Chondrocyte (in vitro differentiated cells): ENCODE measurements around the gene RPL18. TPM values are rescaled to one million over a fixed set of nuclear protein-coding genes. Genes with fewer than 3 reads are reported as not detected.

Experiments
- DNase-seq: peaks from one replicate; pipeline ENCODE4 v3.0.0; 2021; ENCODE audit warnings: mixed read lengths, low spot score
- H3K27ac Mint-ChIP-seq: one replicate; pipeline ENCODE4 v1.8.0; 2021; ENCODE audit warnings: mild to moderate bottlenecking, moderate library complexity, mixed read lengths; ENCODE audit not compliant: unreplicated experiment
- H3K27me3 Mint-ChIP-seq: 2 replicates; pipeline ENCODE4 v1.8.0; 2021; ENCODE audit warnings: low read depth, mixed read lengths
- H3K36me3 Mint-ChIP-seq: 2 replicates; pipeline ENCODE4 v1.8.0; 2021; ENCODE audit warnings: low read depth, mixed read lengths
- H3K4me1 Mint-ChIP-seq: 2 replicates; pipeline ENCODE4 v1.8.0; 2021; ENCODE audit warnings: low read depth, mild to moderate bottlenecking, mixed read lengths
- H3K4me3 Mint-ChIP-seq: one replicate; pipeline ENCODE4 v1.8.0; 2021; ENCODE audit warnings: mild to moderate bottlenecking, moderate library complexity, mixed read lengths; ENCODE audit not compliant: unreplicated experiment
- H3K9me3 Mint-ChIP-seq: 2 replicates; pipeline ENCODE4 v1.8.0; 2021; ENCODE audit warnings: low read depth, mixed read lengths
- CTCF ChIP-seq: fragments of 200-600 bp; sonication (generic); IDR thresholded peaks from 2 replicates; pipeline ENCODE4 v1.5.0; 2021; ENCODE audit warnings: antibody characterized with exemption, mild to moderate bottlenecking, moderate library complexity
- total RNA-seq: library from RNA; stranded (reverse); gene quantifications from 3 replicates; pipeline ENCODE4 v1.2.1, GENCODE V29; 2021

The RPL18 gene
- total RNA-seq, 1 donor from 2014 or later = 753 TPM

- Mint-ChIP-seq H3K9me3 (no peaks in the 10 kb centered on the region), H3K4me3 (no peak overlapping the region), H3K27me3 (no peaks in the 10 kb centered on the region), H3K27ac (no peak overlapping the region), H3K36me3 (no peaks in the 10 kb centered on the region), H3K4me1 (peaks cover 10% of the 10 kb centered on the region)
- no peak for DNase-seq
- no peak for TF ChIP-seq CTCF
Observed at GRCh38 chr19:48575931-48576622, 42.9 kb downstream of the RPL18 start.

- DNase-seq = no peak
- Mint-ChIP-seq H3K27ac (no peak overlapping the region), H3K27me3 (no peaks in the 10 kb centered on the region), H3K36me3 (no peaks in the 10 kb centered on the region), H3K9me3 (no peaks in the 10 kb centered on the region), H3K4me1 (peaks cover 15% of the 10 kb centered on the region), H3K4me3 (no peak overlapping the region)
- TF ChIP-seq CTCF = no peak
Observed at GRCh38 chr19:48573163-48573505, 45.8 kb downstream of the RPL18 start.

GRCh38 chr19:48571378-48572162, 47.4 kb downstream of the RPL18 start:
- H3K4me1 Mint-ChIP-seq = peaks cover 19% of the 10 kb centered on the region
- no peak overlapping the region for H3K4me3 Mint-ChIP-seq
- H3K27ac Mint-ChIP-seq = no peak overlapping the region
- TF ChIP-seq CTCF = no peak
- no peaks in the 10 kb centered on the region for H3K36me3 Mint-ChIP-seq
- no peaks in the 10 kb centered on the region for H3K27me3 Mint-ChIP-seq
- H3K9me3 Mint-ChIP-seq = no peaks in the 10 kb centered on the region
- no peak for DNase-seq

- Mint-ChIP-seq H3K27ac (no peak overlapping the region), H3K4me3 (no peak overlapping the region), H3K9me3 (no peaks in the 10 kb centered on the region), H3K36me3 (no peaks in the 10 kb centered on the region), H3K4me1 (peaks cover 21% of the 10 kb centered on the region), H3K27me3 (no peaks in the 10 kb centered on the region)
- no peak for TF ChIP-seq CTCF
- no peak for DNase-seq
Observed at GRCh38 chr19:48569814-48570213, 49.2 kb downstream of the RPL18 start.

GRCh38 chr19:48568345-48568886, 50.6 kb downstream of the RPL18 start:
- no peak for DNase-seq
- Mint-ChIP-seq H3K27me3 (no peaks in the 10 kb centered on the region), H3K36me3 (no peaks in the 10 kb centered on the region), H3K4me1 (peaks cover 16% of the 10 kb centered on the region), H3K27ac (peak overlapping the region; percentile 87), H3K4me3 (peak overlapping the region; percentile 57), H3K9me3 (no peaks in the 10 kb centered on the region)
- peak; percentile 16 for TF ChIP-seq CTCF

Other genes with a start within 250 kb of the RPL18 start
- gene KDELR1, start 227.6 kb downstream of the RPL18 start, total RNA-seq = 251 to 261 TPM (median 251 TPM) in 3 replicates
- gene GRIN2D, start 225.5 kb downstream of the RPL18 start, total RNA-seq = 2.4 to 5.1 TPM (median 4.9 TPM) in 3 replicates
- 20.7 to 31.8 TPM (median 23.6 TPM) in 3 replicates for gene GRWD1, start 173.2 kb downstream of the RPL18 start, total RNA-seq
- 0.90 to 1.1 TPM (median 0.95 TPM) in 3 replicates for gene KCNJ14, start 163.6 kb downstream of the RPL18 start, total RNA-seq
- gene CYTH2, start 149.8 kb downstream of the RPL18 start, total RNA-seq = 68.7 to 76.7 TPM (median 69.9 TPM) in 3 replicates
- 0.48 to 0.67 TPM (median 0.54 TPM) in 3 replicates for gene LMTK3, start 107.3 kb downstream of the RPL18 start, total RNA-seq
- gene SULT2B1, start 67.0 kb downstream of the RPL18 start, total RNA-seq = 0.22 TPM in 1 of 3 replicates, not detected in the others
- gene SPACA4, start 12.4 kb downstream of the RPL18 start, total RNA-seq = not detected in 3 replicates
- gene FAM83E, start 4.1 kb downstream of the RPL18 start, total RNA-seq = 0.38 to 0.77 TPM (median 0.67 TPM) in 3 replicates
- gene SPHK2, start 328 bp upstream of the RPL18 start, total RNA-seq = 18.6 to 26.5 TPM (median 20.7 TPM) in 3 replicates
- 2.1 to 6.2 TPM (median 3.9 TPM) in 3 replicates for gene DBP, start 18.2 kb upstream of the RPL18 start, total RNA-seq
- gene CA11, start 27.0 kb upstream of the RPL18 start, total RNA-seq = 8.1 to 14.1 TPM (median 9.1 TPM) in 3 replicates
- gene NTN5, start 53.8 kb upstream of the RPL18 start, total RNA-seq = 0.97 to 1.1 TPM (median 1.1 TPM) in 3 replicates
- gene FUT2, start 76.8 kb upstream of the RPL18 start, total RNA-seq = not detected in 3 replicates
- gene MAMSTR, start 100.5 kb upstream of the RPL18 start, total RNA-seq = 1.6 to 2.9 TPM (median 1.7 TPM) in 3 replicates
- gene RASIP1, start 121.4 kb upstream of the RPL18 start, total RNA-seq = 0.31 to 1.00 TPM (median 0.62 TPM) in 3 replicates
- not detected in 3 replicates for gene IZUMO1, start 127.7 kb upstream of the RPL18 start, total RNA-seq
- gene FUT1, start 133.5 kb upstream of the RPL18 start, total RNA-seq = 0.44 to 0.52 TPM in 2 of 3 replicates, not detected in the other
- gene FGF21, start 136.3 kb upstream of the RPL18 start, total RNA-seq = not detected in 3 replicates
- 30.9 to 42.2 TPM (median 41.4 TPM) in 3 replicates for gene BCAT2, start 191.9 kb upstream of the RPL18 start, total RNA-seq
- 11.4 to 13.6 TPM (median 13.5 TPM) in 3 replicates for gene HSD17B14, start 217.3 kb upstream of the RPL18 start, total RNA-seq
- 16.8 to 34.3 TPM (median 19.6 TPM) in 3 replicates for gene PLEKHA4, start 249.4 kb upstream of the RPL18 start, total RNA-seq